ACC112 (cell line): ENCODE data around the gene SPINK5.

Experiments
- H2AFZ ChIP-seq: fragments of 200-600 bp; sonication (generic); one replicate; pipeline ENCODE4 v1.6.0; 2017; ENCODE audit warnings: antibody characterized with exemption, low read length; ENCODE audit not compliant: unreplicated experiment
- H3K27ac ChIP-seq: fragments of 200-600 bp; sonication (generic); 2 replicates; pipeline ENCODE4 v1.5.1; 2014; ENCODE audit warnings: low read depth, mild to moderate bottlenecking, antibody characterized with exemption, low read length, moderate library complexity
- H3K27me3 ChIP-seq: fragments of 200-600 bp; sonication (generic); 2 replicates; pipeline ENCODE4 v1.6.1; 2014; ENCODE audit warnings: mild to moderate bottlenecking, antibody characterized with exemption, low read length, moderate library complexity, mixed read lengths; ENCODE audit not compliant: insufficient read depth
- H3K36me3 ChIP-seq: fragments of 200-600 bp; sonication (generic); 2 replicates; pipeline ENCODE4 v1.6.1; 2016; ENCODE audit warnings: mild to moderate bottlenecking, antibody characterized with exemption, low read length, moderate library complexity, mixed read lengths; ENCODE audit not compliant: insufficient read depth
- H3K4me1 ChIP-seq: fragments of 200-600 bp; sonication (generic); one replicate; pipeline ENCODE4 v1.6.1; 2016; ENCODE audit warnings: low read length, mixed read lengths; ENCODE audit not compliant: insufficient read depth, unreplicated experiment, control insufficient read depth
- H3K4me3 ChIP-seq: fragments of 200-600 bp; sonication (generic); 2 replicates; pipeline ENCODE4 v1.5.1; 2014; ENCODE audit warnings: mild to moderate bottlenecking, low read depth, low read length
- H3K79me2 ChIP-seq: fragments of 200-600 bp; sonication (generic); one replicate; pipeline ENCODE4 v1.6.0; 2016; ENCODE audit warnings: low read length; ENCODE audit not compliant: control insufficient read depth, unreplicated experiment, insufficient read depth

Gene SPINK5

DNA sequence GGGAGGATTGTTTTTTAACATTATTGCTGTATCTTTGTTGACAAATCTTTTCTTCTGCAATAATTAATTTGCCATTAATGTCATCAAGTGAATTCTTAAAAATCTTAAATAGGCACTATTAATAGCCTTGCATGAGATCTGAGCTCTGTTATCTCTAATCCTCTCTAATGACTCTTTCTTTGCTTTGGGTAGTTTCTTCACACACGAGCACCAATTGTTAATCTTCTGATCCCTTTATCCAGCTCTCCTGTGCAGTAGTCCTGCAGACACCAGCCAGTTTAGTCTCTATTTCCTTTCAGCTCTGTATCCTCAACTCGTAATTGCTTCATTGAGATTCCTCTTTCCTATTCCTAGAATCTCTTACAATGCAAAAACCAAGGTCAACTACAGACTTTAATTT, 112.7 kb downstream of the SPINK5 start:
- Histone ChIP-seq H3K27ac (no peak overlapping the region), H3K27me3 (peaks cover 5% of the 10 kb centered on the region; the same call in 1 of the 2 replicates), H3K4me3 (no peak overlapping the region), H3K36me3 (no peaks in the 10 kb centered on the region), H2AFZ (no peak overlapping the region), H3K4me1 (no peaks in the 10 kb centered on the region), H3K79me2 (no peaks in the 10 kb centered on the region)

DNA sequence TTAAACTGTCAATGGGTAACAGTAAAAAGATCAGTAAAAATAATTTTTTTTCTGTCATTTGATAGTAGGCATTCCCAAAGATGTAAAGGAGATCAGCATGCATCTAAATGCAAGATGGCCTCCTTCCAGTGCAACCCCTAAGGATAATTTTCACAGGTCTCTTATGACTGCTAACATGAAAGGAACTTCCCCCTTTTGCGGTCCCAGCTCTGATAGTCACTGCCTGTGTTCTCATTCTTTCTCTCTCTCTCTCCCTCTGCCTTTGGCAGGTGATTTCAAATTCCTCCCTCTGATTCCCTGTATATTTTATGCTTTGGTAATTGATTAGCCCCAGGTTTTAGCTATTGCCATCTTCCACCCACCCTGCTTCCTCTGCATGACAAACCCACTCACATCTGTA, 113.4 kb downstream of the SPINK5 start:
- Histone ChIP-seq H3K27me3 (peaks cover 5% of the 10 kb centered on the region; the same call in 1 of the 2 replicates), H3K79me2 (no peaks in the 10 kb centered on the region), H3K4me3 (no peak overlapping the region), H3K27ac (no peak overlapping the region), H2AFZ (no peak overlapping the region), H3K36me3 (no peaks in the 10 kb centered on the region), H3K4me1 (no peaks in the 10 kb centered on the region)

DNA sequence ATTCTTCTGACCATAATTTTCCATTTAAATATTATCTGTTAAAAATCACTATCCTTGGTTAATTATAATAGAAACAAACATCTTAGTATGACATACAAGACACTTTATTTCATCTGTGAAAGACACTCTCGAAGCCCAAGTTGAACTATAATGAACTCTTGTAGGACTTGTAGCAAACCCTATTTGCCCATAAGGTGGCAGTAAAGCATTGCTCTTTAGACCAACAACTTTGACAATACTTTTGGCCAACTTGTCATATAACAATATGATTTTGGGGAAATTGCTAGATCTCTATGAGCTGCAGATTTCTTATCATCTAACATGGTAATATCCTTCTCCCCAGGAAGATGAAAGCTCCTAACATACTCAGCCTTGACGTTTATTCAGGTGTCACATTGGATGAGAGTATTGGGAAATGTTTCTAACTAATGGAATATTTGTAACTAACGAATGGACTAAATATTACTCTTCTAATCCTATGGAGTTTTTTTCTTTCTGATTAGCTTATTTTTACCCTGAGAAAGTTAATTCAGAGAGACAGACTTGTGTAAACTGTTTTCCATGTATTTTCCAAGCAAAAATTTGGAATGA, 115.5 kb downstream of the SPINK5 start:
- Histone ChIP-seq H2AFZ (no peak overlapping the region), H3K4me1 (no peaks in the 10 kb centered on the region), H3K27me3 (peaks cover 5% of the 10 kb centered on the region; the same call in 1 of the 2 replicates), H3K79me2 (no peaks in the 10 kb centered on the region), H3K27ac (no peak overlapping the region), H3K36me3 (no peaks in the 10 kb centered on the region), H3K4me3 (no peak overlapping the region)

DNA sequence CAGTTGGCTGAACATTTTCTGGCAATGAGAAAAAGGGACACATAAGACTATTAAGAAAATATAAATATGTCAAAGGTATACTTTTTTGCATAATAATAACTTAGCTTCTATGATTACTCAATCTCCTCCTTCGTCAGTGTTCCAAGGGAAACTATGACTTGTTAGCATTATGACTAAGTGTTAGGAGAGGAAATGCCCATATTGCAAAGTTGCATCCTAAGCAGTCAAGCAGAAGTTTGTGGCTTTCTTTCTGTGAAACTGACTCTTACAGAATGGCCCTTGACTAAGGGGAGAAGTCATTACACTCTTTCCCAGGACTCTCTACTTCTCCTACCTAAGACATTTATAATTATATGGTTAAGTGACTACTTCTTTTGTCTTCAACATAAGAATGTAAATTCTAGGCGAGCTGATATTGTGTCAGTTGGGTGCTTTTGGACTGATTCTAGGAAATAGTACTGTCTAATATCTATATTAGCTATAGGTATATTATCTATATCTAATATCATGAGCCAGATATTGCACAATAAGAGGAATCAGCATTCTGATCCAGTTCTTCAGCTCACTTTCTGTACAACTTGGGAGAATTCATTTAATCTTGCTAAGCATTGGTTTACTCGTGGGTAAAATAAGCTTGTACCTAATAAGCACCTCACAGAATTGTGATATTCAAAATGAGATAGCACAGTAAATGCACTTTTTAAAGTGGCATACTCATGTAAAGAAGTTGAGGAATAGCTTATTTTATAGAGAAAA, 122.6 kb downstream of the SPINK5 start:
- Histone ChIP-seq H3K4me1 (peaks cover 9% of the 10 kb centered on the region), H2AFZ (no peak overlapping the region), H3K4me3 (no peak overlapping the region), H3K36me3 (no peaks in the 10 kb centered on the region), H3K79me2 (no peaks in the 10 kb centered on the region), H3K27ac (peak overlapping the region; percentile 49), H3K27me3 (no peaks in the 10 kb centered on the region)
